Neuronal stem cell (in vitro differentiated cells): ENCODE data around the gene TNC.

Source experiments
- DNase-seq: peaks from one replicate; pipeline ENCODE4 v3.0.0-alpha.2; 2013; ENCODE audit warnings: low spot score
- H2AFZ ChIP-seq: one replicate; pipeline ENCODE4 v1.6.1; 2013; ENCODE audit warnings: mild to moderate bottlenecking, low read length, inconsistent platforms
- H2AK5ac ChIP-seq: 2 replicates; pipeline ENCODE4 v1.6.1; 2013; ENCODE audit warnings: low read depth, mild to moderate bottlenecking, inconsistent platforms, low read length, moderate library complexity, mixed read lengths
- H2BK120ac ChIP-seq: 2 replicates; pipeline ENCODE4 v1.6.1; 2013; ENCODE audit warnings: low read depth, mild to moderate bottlenecking, inconsistent platforms, low read length, moderate library complexity, mixed read lengths
- H2BK12ac ChIP-seq: one replicate; pipeline ENCODE4 v1.6.1; 2013; ENCODE audit warnings: low read length, inconsistent platforms
- H2BK15ac ChIP-seq: 2 replicates; pipeline ENCODE4 v1.6.1; 2013; ENCODE audit warnings: mild to moderate bottlenecking, low read length, inconsistent platforms, mixed read lengths
- H2BK5ac ChIP-seq: one replicate; pipeline ENCODE4 v1.6.1; 2013; ENCODE audit warnings: inconsistent platforms, mild to moderate bottlenecking, low read length, moderate library complexity
- H3K14ac ChIP-seq: one replicate; pipeline ENCODE4 v1.6.1; 2013; ENCODE audit warnings: low read length, inconsistent platforms
- H3K18ac ChIP-seq: 2 replicates; pipeline ENCODE4 v1.6.1; 2013; ENCODE audit warnings: low read length, inconsistent platforms
- H3K23ac ChIP-seq: 2 replicates; pipeline ENCODE4 v1.6.1; 2013; ENCODE audit warnings: low read depth, mild to moderate bottlenecking, mixed read lengths, low read length, inconsistent platforms; ENCODE audit not compliant: poor library complexity
- H3K27ac ChIP-seq: replicated peaks from 3 replicates; pipeline ENCODE4 v1.5.1; 2013; ENCODE audit warnings: low read length, inconsistent platforms
- H3K27me3 ChIP-seq, 3 experiments: 2 replicates each; pipeline ENCODE4 v1.6.1; 2013; ENCODE audit warnings: low read length in 3 of 3, mild to moderate bottlenecking in 2 of 3, inconsistent platforms in 1 of 3, low read depth in 1 of 3, mixed read lengths in 1 of 3, moderate library complexity in 1 of 3; ENCODE audit not compliant: control insufficient read depth in 3 of 3, insufficient read depth in 3 of 3
- H3K36me3 ChIP-seq, 2 donors: replicated peaks in 1 of 2; 2 replicates each; pipeline ENCODE4 v1.6.1; 2013; ENCODE audit warnings: low read length in 2 of 2; ENCODE audit not compliant: control insufficient read depth in 2 of 2, insufficient read depth in 2 of 2
- H3K4ac ChIP-seq: 2 replicates; pipeline ENCODE4 v1.6.1; 2013; ENCODE audit warnings: inconsistent platforms, mild to moderate bottlenecking, low read length, moderate library complexity
- H3K4me1 ChIP-seq, 2 donors: 1 replicate in 1 of 2; 2 replicates in 1 of 2; pipeline ENCODE4 v1.6.1; 2013; ENCODE audit warnings: low read length in 2 of 2, low read depth in 1 of 2; ENCODE audit not compliant: control insufficient read depth in 2 of 2, insufficient read depth in 1 of 2
- H3K4me2 ChIP-seq: one replicate; pipeline ENCODE4 v1.6.1; 2013; ENCODE audit warnings: mild to moderate bottlenecking, low read length, inconsistent platforms; ENCODE audit not compliant: insufficient read depth, poor library complexity, severe bottlenecking
- H3K4me3 ChIP-seq, 2 donors: 2 replicates each; pipeline ENCODE4 v1.5.1; 2013; ENCODE audit warnings: low read length in 2 of 2, mild to moderate bottlenecking in 2 of 2, inconsistent platforms in 1 of 2, moderate library complexity in 1 of 2
- H3K79me1 ChIP-seq: one replicate; pipeline ENCODE4 v1.6.1; 2013; ENCODE audit warnings: low read depth, mild to moderate bottlenecking, inconsistent platforms, low read length, moderate library complexity
- H3K9ac ChIP-seq: one replicate; pipeline ENCODE4 v1.6.1; 2013; ENCODE audit warnings: mild to moderate bottlenecking, low read depth, low read length, inconsistent platforms; ENCODE audit not compliant: poor library complexity
- H3K9me3 ChIP-seq, 2 donors: replicated peaks in 1 of 2; 2 replicates each; pipeline versions ENCODE3 to v1.6.1; 2013; ENCODE audit warnings: low read length in 2 of 2, mild to moderate bottlenecking in 2 of 2, inconsistent platforms in 1 of 2, low read depth in 1 of 2, mixed read lengths in 1 of 2, moderate library complexity in 1 of 2; ENCODE audit not compliant: control insufficient read depth in 2 of 2, insufficient read depth in 1 of 2
- H4K8ac ChIP-seq: one replicate; pipeline ENCODE4 v1.6.1; 2013; ENCODE audit warnings: low read depth, mild to moderate bottlenecking, inconsistent platforms, low read length, moderate library complexity
- H4K91ac ChIP-seq: one replicate; pipeline ENCODE4 v1.6.1; 2013; ENCODE audit warnings: low read length, low read depth, mild to moderate bottlenecking, inconsistent platforms; ENCODE audit not compliant: poor library complexity
- WGBS, 2 donors: extraction: QIAGEN DNeasy Blood & Tissue Kit; methylation state at CpG; one replicate each; pipeline ENCODE4 v1.1.7; 2013; ENCODE audit warnings: missing lambda C conversion rate in 2 of 2, mixed read lengths in 1 of 2; ENCODE audit not compliant: insufficient read length in 2 of 2, insufficient replicate concordance in 1 of 2; ENCODE audit errors: extremely low coverage in 2 of 2; 5-methylcytosine and 5-hydroxymethylcytosine counted together

The TNC gene

GRCh38 chr9:114972510-114973136, 145.3 kb downstream of the TNC start:
- no peak overlapping the region for H2BK12ac ChIP-seq
- no peaks in the 10 kb centered on the region for H3K9me3 ChIP-seq
- H3K23ac ChIP-seq: no peak overlapping the region
- no peak overlapping the region for H2BK120ac ChIP-seq
- no peak overlapping the region for H2AK5ac ChIP-seq
- H3K18ac ChIP-seq: no peak overlapping the region
- H3K14ac ChIP-seq: no peak overlapping the region
- no peak overlapping the region for H3K4ac ChIP-seq
- no peak overlapping the region for H2BK5ac ChIP-seq
- no peak overlapping the region for H3K27ac ChIP-seq
- H4K91ac ChIP-seq: no peak overlapping the region
- H3K79me1 ChIP-seq: no peaks in the 10 kb centered on the region
- no peak for DNase-seq
- H3K4me1 ChIP-seq: no peaks in the 10 kb centered on the region
- H4K8ac ChIP-seq: no peak overlapping the region
- H3K4me3 ChIP-seq: no peak overlapping the region
- no peaks in the 10 kb centered on the region for H3K27me3 ChIP-seq
- no CpG with 5 or more reads among the region's 3 CpGs for WGBS, 2 donors
- H3K9ac ChIP-seq: no peak overlapping the region
- H3K4me2 ChIP-seq: no peak overlapping the region
- no peaks in the 10 kb centered on the region for H3K36me3 ChIP-seq
- H2AFZ ChIP-seq: no peak overlapping the region
- H2BK15ac ChIP-seq: no peak overlapping the region
